GM19324 (cell line): ENCODE data around the gene ACRBP.
A peak's percentile ranks its signal among the peaks of the same experiment; 100 is the strongest.

Experiments used
- ATAC-seq: cut with Tn5 transposase; IDR thresholded peaks from one replicate; pipeline ENCODE4 v1.9.1; 2021; ENCODE audit warnings: mild to moderate bottlenecking, moderate library complexity; ENCODE audit not compliant: unreplicated experiment, low FRiP score

ACRBP gene

DNA sequence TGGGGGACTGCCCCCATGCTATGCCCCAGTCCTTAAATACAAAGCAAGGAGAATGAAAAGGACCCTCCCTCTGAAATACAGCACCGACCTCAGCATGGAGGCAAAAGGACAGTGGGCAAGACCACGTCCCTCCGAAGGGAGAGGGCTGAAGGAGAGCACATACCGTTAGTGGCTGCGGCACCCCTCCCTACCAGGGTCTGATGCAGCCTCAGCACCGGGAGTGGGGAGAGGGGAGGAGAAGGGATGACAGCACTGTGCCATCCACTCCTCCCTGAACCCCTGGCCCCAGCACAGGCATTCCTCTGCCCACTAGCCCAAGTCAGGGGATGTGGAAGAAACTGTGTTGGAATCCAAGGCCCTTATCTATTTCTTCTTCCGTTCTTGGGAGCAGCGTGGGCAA is 3.6 kb upstream of the ACRBP start:
- no peak for ATAC-seq

DNA sequence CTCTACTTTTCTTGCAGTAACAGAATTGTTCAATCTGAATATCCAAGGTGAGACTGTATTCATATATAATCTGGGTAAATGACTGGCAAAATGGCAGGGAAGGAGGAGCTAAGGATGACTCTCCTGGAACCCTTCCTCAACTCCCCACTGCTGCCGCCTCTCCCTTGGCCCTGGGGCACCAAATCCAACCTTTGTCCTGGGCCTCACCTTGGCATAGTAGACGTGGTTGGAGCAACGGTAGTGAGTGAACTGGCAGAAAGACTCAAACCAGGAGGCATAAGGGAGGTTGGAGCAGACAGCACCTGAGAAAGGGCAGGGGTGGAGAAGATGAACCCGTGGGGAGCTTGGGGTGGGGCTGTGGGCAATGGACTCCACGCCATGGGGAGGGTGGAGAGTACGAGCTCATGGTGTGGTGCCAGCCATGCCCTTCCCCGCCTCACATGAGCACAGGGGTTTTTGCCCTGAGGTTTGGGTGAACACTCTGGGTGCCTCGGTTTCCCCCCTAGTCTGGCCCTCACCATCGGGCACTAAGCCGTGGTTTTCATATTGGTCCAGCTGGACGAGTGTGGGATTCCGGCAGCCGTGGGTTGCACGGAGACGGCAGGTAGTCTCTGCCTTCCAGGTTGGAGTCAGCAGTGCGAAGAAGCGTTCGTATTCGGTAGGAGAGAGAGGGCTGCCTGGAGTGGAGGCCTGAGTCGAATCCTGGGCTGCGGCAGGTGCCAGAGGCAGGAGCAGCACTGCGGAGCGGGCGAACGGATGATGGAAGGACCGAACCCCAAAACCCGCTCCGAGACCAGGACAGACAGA is 753 bp downstream of the ACRBP start:
- ATAC-seq, result no peak

DNA sequence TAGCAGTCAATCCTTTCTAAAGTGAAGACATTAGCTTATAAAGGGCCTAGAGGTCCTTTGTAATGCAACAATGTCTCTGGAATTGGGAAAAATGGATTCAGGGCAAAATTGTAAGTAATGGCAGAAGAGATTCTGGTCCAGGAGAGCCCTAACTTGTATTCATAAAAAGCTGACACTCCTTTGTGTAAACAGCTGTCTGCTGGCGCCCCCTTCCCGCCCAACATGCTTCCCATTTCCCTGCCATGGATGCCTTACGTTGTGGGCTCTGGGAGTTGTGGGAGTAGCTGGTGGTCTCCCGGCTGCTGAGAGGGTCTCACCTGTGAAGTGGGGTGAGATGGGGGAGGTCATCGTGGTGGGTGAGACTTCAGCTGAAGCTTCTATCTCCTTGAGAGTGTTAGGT is 2.3 kb downstream of the ACRBP start:
- no peak for ATAC-seq

DNA sequence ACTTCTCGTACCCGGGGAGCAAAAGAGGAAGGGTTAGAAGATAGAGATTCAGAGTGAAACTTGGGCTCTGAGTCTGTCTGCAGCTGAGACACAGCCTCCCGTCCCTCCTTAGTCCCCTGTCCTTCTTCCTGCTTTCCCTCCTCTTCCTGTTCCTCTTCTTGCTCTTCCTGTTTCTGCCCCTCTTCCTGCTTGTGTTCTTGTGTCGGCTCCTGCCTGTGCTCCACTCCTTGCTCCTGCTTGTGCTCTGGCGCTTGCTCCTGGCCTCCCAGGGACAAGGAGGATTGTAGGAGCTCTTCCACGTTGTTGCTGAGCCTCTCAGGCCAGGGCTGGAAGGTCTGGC is 3.0 kb downstream of the ACRBP start:
- ATAC-seq, result no peak

DNA sequence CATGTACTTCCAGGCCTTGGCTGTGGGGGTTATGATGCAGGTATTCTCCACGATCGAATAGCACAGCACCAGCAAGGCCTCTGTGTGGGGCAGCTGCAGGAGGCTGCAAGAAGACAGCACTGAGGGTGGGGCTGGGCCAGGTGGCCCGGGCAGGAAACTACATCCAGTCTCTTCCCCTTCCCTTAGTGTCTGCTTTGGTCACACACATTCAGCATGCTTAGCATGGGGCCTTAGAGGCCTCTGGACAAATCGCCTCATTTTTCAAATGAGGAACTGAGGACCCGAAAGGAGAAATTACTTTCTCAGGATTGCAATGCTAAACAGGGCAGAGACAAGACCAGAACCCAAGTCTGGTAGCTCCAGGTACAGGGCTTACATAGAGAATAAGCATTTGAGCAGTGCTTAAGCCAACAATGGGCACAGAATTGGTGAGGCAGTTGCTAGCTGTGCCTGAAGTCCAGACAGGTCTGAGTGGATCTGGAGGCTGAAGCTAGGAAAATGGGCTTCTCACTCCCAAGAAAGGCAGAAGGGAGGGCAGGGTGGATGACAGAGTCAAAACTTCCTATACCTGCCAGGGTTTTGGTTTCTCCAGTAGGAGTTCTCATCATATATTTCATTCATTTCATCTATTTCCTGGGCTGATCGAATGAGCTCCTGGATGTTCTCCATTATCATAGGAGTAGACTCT is 3.5 kb downstream of the ACRBP start:
- ATAC-seq, result no peak

DNA sequence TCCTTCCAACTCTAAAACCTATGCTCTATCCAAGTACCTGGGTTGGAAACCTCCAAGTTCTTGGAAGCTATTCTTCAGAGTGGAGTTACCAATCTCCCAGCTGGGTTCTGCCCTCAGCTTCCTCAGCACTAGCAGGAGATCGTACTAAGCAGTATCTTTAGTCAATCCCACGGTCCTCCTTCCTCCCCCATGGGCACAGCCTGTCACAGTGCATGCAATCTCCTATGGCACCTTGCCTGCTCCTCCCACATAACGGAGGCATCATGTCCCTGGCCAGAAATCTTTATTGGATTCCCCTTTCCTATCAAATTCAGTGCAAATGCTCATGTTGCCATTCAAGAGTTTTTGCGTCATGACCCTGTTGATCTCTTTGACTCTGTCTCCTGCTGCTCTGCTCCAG is 6.1 kb downstream of the ACRBP start:
- ATAC-seq, result no peak

DNA sequence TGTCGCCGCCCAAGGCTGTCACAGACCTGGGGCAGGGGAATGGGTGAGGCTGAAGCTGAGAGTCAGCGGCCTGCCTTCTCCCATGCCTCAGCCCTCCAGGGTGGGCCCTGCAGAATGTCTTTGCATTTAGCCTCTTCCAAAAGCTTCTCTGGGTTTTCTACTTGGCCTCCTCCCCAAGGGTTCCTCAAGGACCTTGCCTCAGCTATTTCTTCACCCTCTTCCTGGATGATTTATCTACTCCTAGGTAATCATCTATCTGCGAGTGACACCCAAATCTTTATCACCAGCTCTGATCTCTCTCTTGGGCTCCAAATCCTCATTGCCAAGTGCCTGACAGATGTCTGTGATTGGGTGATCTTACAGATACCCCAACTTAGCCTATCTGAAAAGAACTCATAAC is 6.7 kb downstream of the ACRBP start:
- ATAC-seq, result no peak

DNA sequence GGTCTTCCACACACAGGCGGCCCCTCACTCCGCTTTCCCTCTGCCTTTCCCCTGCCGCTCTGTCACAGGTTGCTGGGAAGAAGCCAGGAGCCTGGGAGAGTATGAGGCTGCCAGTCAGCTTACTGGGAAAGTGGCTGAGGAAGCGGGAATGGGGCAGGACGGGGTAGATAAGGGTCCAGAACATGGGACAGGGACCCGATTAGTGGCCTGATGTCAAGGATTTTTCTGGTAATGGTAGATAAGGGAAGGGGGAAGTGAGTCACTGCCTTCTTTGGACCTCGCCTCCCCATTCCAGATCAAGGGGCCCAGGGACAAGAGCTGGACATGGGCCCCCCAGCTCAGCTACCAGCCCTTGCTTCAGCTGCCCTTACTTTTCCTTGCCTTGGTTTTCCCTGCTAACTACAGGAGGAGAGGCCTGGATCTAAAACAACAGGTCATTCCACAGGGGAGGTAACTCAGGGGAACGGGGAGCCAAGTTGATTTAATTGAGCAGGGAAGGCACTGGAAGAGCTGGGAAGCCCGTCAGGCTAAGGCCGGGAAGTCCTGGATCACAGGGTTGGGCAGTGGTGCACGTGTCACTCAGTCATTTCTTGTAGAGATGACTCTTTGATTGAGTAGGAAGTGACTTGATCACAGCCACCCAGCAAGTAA is 8.0 kb downstream of the ACRBP start:
- no peak for ATAC-seq

DNA sequence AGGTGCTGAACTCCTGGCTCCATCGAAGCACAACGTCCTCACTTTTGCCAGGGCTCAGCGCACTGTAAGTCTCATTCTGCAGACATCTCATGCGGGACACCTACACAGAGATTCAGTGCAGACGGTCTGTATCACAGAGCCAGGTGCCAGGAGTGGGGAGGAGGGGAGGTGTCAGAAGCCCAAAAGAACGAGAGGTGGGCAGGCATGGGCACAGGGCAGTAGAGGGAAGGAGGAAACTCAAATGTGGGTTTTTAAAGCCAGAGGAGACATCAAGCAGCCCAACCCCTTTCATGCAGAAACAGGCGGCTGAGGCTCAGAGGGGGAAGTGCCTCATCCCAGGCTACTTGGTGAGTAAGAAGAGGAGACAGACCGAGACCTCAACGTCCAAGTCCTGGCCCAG is 8.9 kb downstream of the ACRBP start:
- ATAC-seq, result no peak

DNA sequence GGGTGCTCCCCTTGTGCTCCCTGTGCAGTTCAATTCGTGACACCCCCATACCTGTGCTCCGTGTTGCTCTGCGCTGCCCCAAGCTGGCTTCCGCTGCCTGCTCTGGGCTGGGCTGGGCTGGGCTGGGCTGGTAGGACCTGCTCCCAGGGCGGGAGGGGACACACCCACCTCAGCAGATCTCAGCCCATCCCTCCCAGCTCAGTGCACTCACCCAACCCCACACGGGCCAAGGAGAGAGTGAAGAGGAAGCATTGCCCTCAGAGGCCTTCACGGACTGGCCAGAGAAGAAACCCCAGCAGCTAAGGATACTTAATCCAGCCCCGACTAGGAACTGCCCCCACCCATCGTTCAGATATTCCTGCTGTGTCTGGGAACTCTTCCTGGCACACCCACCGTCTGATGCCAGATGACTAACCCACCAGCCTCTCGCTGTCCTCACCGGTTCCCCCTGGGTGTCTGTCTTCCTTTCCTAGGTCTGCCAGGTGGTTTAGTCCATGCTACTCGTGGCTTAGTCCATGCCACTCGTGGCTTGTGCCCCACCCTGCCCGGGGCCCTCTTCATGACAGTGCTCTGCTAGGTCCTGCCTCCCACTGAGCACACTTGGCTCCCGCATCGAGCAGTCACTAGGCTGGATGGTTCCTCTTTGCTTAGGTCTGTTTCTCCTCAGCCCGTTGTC is 11.2 kb downstream of the ACRBP start, which contains the start of gene LPAR5:
Gene LPAR5 (minus strand): TSS at position 104 of the 676 bp plus-strand sequence. CDS start 14,711 bp downstream, outside the sequence.
- ATAC-seq, result peak; percentile 57

DNA sequence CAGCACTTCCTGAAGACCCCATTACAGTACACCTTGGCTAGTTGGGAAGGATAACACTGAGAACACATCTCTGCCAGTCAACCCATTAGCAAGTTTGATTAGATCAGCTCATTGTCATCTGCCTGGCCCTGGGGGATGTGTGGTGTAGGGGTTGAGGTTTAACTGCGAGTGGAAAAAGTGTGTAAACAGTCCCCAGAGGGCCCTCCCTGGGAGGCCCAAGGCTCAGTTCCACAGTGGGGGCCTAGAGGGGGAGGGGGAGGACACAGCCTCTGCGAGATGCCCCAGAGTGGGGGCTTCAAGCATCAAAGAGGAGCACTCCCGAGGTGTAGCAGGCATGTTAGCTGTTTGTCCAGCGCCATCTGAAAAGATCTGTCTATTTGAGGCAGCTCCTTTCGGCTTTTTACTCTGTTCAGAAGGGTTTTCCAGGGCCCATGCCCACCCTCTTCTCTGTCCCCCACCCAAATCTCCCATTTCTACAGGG is 11.8 kb downstream of the ACRBP start:
- peak; percentile 27 for ATAC-seq

DNA sequence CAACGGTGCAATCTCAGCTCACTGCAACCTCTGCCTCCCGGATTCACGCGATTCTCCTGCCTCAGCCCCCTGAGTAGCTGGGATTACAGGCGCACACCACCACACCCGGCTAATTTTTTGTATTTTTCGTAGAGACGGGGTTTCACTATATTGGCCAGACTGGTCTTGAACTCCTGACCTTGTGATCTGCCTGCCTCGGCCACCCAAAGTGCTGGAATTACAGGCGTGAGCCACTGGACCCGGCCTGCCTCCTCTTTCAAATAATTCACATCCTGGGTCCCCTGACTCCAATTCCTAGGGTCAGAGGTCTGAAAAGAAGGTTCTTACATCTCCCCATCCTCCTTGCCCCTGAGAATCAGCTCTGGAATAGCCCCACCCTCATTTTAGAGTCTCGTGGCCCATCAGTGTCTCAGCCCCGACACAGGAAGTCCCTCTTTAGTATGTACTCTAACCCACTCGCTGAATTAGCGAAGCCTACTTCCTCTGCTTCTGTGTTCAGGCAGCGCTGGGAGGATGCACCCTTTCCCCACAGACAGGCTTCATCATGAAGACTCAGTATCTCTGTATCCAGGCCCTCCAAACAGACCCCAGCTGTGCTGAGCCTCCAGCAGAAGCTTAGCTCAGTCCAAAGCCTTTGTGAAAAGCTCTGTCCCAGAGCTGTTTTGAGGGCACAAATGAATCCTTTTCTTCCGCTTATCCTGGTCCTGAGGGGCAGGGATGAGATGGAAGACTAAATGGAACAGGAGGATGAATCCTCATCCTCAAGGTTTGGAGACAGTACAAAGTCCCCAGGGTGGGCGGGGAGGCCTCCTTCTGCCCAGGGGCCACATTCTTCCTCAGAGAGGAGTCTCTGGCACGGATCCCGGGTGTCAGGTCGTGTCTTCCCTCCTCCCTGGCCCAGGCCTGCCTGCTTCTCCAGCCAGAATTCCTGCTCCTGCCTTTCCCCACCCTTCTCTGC is 14.9 kb downstream of the ACRBP start:
- ATAC-seq, result peak; percentile 45

DNA sequence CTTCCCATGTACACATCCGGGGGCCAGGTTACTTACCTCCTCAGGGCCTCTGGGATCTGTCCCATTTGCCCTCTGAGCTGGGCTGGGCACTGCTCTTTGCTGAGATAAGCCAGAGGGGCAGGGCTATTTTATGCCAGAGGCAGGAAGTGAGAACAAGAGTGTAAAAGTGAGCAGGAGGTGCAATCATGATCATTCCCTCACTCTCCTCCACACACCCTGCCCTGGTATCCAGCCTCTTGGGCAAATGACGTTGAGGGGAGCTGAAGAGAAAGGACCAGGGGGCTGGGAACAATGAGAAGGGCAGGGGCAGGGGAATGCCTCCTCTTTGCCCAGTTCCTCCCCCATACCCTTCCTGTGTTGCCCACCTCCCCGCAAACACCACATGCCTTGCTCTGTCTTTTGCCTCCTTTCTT is 15.7 kb downstream of the ACRBP start:
- no peak for ATAC-seq

DNA sequence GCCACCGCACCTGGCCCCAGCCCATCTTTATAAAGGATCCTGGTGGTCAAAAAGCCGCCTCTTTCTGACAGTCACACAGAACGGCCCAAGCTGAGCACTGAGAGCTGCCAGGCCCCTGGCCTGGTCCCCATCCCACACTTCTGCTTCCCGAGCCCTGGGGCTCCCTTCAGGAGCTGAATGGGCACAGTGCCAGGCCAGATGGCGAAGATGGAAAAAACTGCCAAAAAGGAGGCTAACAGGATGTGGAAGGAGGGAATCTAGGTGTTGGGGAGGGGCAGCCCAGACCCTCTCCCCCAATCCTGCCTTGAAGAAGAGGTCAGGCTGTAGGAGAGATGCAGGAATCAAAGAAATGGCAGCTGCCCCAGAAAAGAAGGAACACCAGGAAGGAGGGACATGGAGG is 16.5 kb downstream of the ACRBP start:
- ATAC-seq, result no peak

DNA sequence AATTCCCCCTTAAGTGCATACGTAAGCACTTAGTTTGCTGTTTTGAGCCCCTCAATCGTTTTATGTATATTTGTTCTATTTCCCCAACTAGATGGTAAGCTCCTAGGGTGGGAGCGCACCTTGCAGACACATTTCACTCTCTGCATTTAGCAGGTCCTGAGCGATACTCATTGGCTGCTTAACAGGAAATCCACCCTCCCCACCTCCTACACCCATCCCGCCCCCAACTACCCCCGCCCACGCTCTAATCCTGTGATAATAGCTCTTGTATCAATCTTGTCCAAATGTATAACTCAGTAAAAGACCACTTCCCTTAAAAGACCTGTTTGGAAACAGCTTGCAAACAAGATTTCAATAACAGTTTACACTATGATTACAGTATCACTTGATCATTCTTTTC is 19.6 kb downstream of the ACRBP start:
- no peak for ATAC-seq

DNA sequence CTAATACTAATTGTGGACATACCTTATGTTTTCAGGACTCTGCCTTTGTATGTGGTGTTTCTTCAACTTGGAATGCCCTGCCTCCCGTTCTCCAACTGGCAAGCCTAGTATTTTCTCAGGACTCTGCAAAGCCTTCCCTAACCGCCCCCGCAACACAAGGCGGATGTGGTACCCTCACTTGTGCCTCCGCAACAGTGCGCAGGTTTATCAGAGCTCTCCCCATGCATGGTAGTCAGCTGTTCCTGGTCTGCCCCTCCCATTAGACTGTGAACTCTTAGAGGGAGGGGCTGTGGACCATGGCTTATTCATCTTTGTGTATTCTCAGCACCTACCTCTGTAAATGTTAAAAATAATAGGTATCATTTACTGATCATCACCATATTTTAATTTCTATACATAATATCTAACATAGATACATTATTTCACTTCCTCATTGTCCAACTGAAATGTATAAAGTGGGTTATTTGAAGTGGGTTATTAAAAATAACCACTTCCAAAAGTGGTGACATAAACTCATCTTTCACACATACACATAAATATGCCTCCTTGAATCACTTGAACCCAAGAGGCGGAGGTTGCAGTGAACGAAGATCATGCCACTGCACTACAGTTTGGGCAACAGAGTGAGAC is 20.5 kb downstream of the ACRBP start:
- no peak for ATAC-seq

DNA sequence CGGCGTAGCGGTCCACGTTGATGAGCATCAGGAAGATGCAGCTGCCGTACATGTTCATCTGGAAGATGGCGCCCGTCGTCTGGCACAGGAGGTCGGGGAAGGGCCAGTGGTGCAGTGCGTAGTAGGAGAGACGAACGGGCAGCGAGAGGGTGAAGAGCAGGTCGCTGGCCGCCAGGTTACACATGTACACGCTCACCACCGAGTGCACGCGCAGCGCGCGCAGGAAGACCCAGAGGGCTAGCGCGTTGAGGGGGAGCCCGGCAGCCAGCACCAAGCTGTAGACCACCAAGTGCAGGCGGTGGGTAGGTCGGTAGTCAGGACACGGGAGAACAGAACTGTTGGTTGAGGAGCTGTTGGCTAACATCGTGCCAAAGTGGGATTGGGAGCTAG is 26.4 kb downstream of the ACRBP start:
- no peak for ATAC-seq

DNA sequence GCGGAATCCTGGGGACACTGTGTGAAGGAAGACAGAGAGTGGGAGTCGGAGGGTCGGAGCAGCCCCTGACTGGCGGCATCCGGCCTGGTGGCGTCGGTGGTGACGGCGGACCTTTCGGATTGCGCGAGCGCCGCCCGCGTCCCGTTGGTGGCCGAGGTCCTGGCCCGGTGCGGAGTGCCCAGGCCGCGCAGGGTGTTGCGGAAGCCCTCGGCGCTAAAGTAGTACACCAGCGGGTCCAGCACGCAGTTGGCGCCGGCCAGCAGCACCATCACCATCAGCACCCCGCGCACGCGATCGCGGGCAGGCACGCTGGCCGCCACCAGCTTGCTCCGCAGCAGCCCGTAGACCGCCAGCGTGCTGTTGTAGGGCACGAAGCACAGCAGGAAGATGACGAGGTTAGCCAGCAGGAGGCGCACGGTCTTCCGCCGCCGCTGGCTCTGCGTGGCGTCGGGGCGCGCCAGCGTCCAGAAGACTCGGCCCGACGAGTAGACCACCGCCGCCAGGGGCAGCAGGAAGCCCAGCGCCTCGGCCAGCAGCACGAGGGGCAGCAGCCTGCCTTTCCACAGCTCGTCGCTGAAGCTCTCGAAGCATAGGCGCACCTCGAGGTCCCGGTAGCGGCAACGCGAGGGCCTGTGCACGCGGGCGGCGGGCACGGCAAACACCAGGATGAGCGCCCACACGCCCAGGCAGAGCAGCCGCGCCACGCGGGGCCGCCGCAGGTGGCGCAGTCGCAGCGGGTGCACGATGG is 26.9 kb downstream of the ACRBP start:
- ATAC-seq, result no peak
